CD4-positive, alpha-beta T cell (primary cell): ENCODE data around the gene GPR31. TPM values are rescaled to one million over a fixed set of nuclear protein-coding genes. Genes with fewer than 3 reads are reported as not detected.
A peak's percentile ranks its signal among the peaks of the same experiment; 100 is the strongest.

Experiments used
- ATAC-seq: fragments of 200-7000 bp; cut with Tn5 transposase; one replicate; pipeline ENCODE4 v1.10.0; 2022; ENCODE audit warnings: mild to moderate bottlenecking; ENCODE audit not compliant: poor library complexity
- CTCF ChIA-PET: fragments of 350-600 bp; sonication (Branson Sonifier 250); formaldehyde crosslinking; loops from one replicate; lab custom pipeline; 2021; ENCODE audit warnings: antibody characterized with exemption, inconsistent platforms; lab: Charles Lee
- POLR2A ChIA-PET: fragments of 350-600 bp; sonication (Branson Sonifier 250); formaldehyde crosslinking; loops from one replicate; lab custom pipeline; 2021; ENCODE audit warnings: antibody characterized with exemption, inconsistent platforms; lab: Charles Lee
- DNase-seq, 14 experiments: peaks; one replicate each; pipeline ENCODE4 v3.0.0-alpha.2; 2013 to 2020; ENCODE audit warnings: mixed read lengths in 2 of 14
- H3K27ac ChIP-seq, 2 donors: one replicate each; pipeline versions ENCODE4 v1.5.1 to v1.7.0; 2013; ENCODE audit warnings: low read length in 2 of 2, low read depth in 1 of 2, mild to moderate bottlenecking in 1 of 2
- H3K27me3 ChIP-seq, 2 experiments: 1 replicate in 1 of 2; 2 replicates in 1 of 2; pipeline versions ENCODE4 v1.6.1 to v1.7.0; 2013; ENCODE audit warnings: low read length in 2 of 2, control low read depth in 1 of 2, mild to moderate bottlenecking in 1 of 2, moderate library complexity in 1 of 2; ENCODE audit not compliant: insufficient read depth in 2 of 2, control insufficient read depth in 1 of 2
- H3K36me3 ChIP-seq: one replicate; pipeline ENCODE4 v1.6.1; 2013; ENCODE audit warnings: low read length, control low read depth; ENCODE audit not compliant: insufficient read depth
- H3K4me1 ChIP-seq: one replicate; pipeline ENCODE4 v1.6.1; 2013; ENCODE audit warnings: low read length, control low read depth; ENCODE audit not compliant: insufficient read depth
- H3K4me3 ChIP-seq: one replicate; pipeline ENCODE4 v1.5.1; 2013; ENCODE audit warnings: mild to moderate bottlenecking, low read length, moderate library complexity
- H3K9me3 ChIP-seq, 2 experiments: 1 replicate in 1 of 2; 2 replicates in 1 of 2; pipeline versions ENCODE4 v1.6.1 to v1.7.0; 2013; ENCODE audit warnings: low read length in 2 of 2, mild to moderate bottlenecking in 2 of 2, control low read depth in 1 of 2, moderate library complexity in 1 of 2; ENCODE audit not compliant: control insufficient read depth in 1 of 2, insufficient read depth in 1 of 2
- H3K27ac Mint-ChIP-seq: one replicate; pipeline ENCODE4 v1.8.0; 2020; ENCODE audit warnings: mixed read lengths
- H3K27me3 Mint-ChIP-seq: one replicate; pipeline ENCODE4 v1.8.0; 2021; ENCODE audit warnings: mixed read lengths
- H3K36me3 Mint-ChIP-seq: one replicate; pipeline ENCODE4 v1.8.0; 2021; ENCODE audit warnings: low read depth, mixed read lengths
- H3K4me1 Mint-ChIP-seq: one replicate; pipeline ENCODE4 v1.8.0; 2021; ENCODE audit warnings: low read depth, mixed read lengths
- H3K4me3 Mint-ChIP-seq: one replicate; pipeline ENCODE4 v1.8.0; 2020; ENCODE audit warnings: mild to moderate bottlenecking, mixed read lengths
- H3K9me3 Mint-ChIP-seq: one replicate; pipeline ENCODE4 v1.8.0; 2020; ENCODE audit warnings: mixed read lengths
- intact Hi-C, 2 experiments: fragments of 100-400 bp; cut with DNase I in 1 of 2; cut with micrococcal nuclease in 1 of 2; formaldehyde crosslinking; loops; one replicate each; pipeline versions ENCODE4 v1.15.1 to v1.9.0; 2023 to 2025; cut with DNase I, micrococcal nuclease
- total RNA-seq, 174 experiments: library from RNA in 2 of 174; stranded (reverse) in 2 of 174; gene quantifications; one replicate each; pipeline ENCODE4 v1.2.3 and lab custom pipeline; 2021 to 2026
- TF ChIP-seq, protein P1 (sequence below): fragments of 200-600 bp; IDR thresholded peaks from one replicate; pipeline ENCODE4 v1.8.0; 2022; ENCODE audit warnings: antibody characterized with exemption, mild to moderate bottlenecking

GPR31 gene
- total RNA-seq, 2 experiments from 2014 or later = not detected

DNA sequence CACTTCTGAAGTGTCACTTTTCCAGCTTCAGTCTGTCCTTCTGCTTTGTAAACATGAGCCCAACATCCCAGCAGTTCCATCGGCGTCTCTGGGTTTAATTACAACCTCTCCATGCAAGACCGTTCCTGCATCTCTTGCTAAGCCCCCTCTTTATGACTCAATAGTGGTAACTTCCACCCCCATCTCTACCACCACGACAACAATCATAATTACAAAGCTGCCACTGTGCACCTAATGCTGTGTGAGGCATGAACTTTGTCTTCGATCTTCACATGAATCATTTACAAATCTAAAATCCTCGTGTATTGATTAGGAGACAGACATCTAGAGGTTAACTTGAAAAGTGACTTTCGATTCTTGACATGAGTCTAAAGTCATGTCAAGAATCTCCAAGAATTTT is 39.8 kb downstream of the GPR31 start:
- DNase-seq (no peak), ATAC-seq (no peak)
- ChIA-PET POLR2A (interaction anchor here (2.3 kb wide), 1 partner anchor 62 kb away, joined by 6 read pairs; no protein-coding TSS in a partner anchor), CTCF (interaction anchor here (1.6 kb wide), 1 partner anchor 25 kb away, joined by 4 read pairs; no protein-coding TSS in a partner anchor)
- Mint-ChIP-seq H3K4me1 (peaks cover 77% of the 10 kb centered on the region), H3K27ac (peak overlapping the region; percentile 95), H3K36me3 (peaks cover 13% of the 10 kb centered on the region), H3K4me3 (peak overlapping the region; percentile 32), H3K9me3 (no peaks in the 10 kb centered on the region), H3K27me3 (no peaks in the 10 kb centered on the region)
- peaks cover 4% of the 10 kb centered on the region for H3K36me3 ChIP-seq
- H3K27me3 ChIP-seq = no peaks in the 10 kb centered on the region
- intact Hi-C loops = loop anchor here (5.0 kb wide), 2 partner anchors 76 to 166 kb away; no protein-coding TSS in a partner anchor
- no peaks in the 10 kb centered on the region for H3K9me3 ChIP-seq
- H3K27ac ChIP-seq = peak overlapping the region in 1 of 2 donors; percentile 73
- peaks cover 90% of the 10 kb centered on the region for H3K4me1 ChIP-seq
- no peak overlapping the region for H3K4me3 ChIP-seq
- TF ChIP-seq, protein P1, sequence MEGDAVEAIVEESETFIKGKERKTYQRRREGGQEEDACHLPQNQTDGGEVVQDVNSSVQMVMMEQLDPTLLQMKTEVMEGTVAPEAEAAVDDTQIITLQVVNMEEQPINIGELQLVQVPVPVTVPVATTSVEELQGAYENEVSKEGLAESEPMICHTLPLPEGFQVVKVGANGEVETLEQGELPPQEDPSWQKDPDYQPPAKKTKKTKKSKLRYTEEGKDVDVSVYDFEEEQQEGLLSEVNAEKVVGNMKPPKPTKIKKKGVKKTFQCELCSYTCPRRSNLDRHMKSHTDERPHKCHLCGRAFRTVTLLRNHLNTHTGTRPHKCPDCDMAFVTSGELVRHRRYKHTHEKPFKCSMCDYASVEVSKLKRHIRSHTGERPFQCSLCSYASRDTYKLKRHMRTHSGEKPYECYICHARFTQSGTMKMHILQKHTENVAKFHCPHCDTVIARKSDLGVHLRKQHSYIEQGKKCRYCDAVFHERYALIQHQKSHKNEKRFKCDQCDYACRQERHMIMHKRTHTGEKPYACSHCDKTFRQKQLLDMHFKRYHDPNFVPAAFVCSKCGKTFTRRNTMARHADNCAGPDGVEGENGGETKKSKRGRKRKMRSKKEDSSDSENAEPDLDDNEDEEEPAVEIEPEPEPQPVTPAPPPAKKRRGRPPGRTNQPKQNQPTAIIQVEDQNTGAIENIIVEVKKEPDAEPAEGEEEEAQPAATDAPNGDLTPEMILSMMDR = no peak

DNA sequence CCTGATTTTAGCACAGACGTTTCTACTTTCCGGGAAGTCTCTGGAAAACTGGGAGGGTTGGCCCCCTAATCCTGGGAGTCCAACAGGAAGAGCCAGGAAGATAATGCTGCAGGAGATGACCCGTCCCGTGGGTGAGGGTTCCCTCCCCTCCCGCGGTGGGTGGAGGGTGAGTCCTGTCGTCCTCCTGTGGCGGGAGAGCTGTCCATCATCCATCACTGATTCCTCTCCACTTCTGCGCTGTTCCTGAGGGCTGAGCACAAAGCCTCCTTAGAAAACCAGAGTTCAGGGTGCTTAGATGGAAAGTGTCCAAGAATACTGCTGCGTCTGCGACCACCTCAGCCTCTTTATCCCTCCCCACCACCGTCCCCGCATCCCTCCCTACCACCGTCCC is 40.9 kb downstream of the GPR31 start:
- Mint-ChIP-seq H3K27ac (no peak overlapping the region), H3K4me3 (no peak overlapping the region), H3K9me3 (no peaks in the 10 kb centered on the region), H3K27me3 (no peaks in the 10 kb centered on the region), H3K36me3 (peaks cover 13% of the 10 kb centered on the region), H3K4me1 (peaks cover 77% of the 10 kb centered on the region)
- ChIA-PET CTCF (no interaction called here), POLR2A (no interaction called here)
- Histone ChIP-seq H3K4me3 (no peak overlapping the region), H3K36me3 (peaks cover 4% of the 10 kb centered on the region), H3K4me1 (peaks cover 85% of the 10 kb centered on the region), H3K9me3 (no peaks in the 10 kb centered on the region), H3K27me3 (no peaks in the 10 kb centered on the region), H3K27ac (no peak overlapping the region)
- DNase-seq (no peak), ATAC-seq (no peak)
- intact Hi-C loops = loop anchor here (5.0 kb wide), 2 partner anchors 75 to 165 kb away; no protein-coding TSS in a partner anchor
- TF ChIP-seq, protein P1 = no peak

DNA sequence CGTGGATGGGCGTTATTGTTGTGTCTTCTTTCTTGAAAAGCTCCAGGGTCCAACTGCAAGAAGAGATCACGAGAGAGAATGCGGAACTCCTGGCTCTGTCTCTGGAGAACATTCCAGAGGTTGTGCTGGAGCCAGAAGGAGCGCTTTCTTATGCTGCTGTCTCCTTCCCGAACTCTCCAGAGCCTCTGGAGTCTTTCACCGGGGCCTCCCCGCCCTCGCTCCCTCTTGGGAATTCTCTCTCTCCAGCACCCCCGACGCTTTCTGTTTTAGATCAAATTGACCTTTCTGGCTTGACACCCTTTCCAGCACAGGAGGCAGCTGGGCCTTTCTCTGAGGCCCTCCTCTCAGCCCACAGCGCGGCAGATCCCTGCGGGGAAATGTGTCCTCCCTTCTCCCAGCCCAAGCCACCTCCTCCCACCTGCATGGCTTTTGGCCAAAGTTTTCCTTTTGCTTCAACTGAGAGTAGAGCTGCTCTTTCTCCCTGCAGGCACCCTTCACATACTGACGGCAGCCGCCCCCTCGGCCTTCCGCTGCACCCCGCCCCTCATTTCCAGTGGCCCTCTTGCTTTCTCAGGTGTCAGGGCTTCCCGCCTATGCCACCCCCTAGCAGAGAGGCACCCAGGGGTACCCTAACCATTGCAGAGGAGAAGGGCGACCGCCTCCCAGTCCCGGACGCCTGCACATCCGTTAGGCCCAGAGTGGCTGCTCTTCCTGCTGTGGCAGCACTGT is 41.5 kb downstream of the GPR31 start:
- Mint-ChIP-seq H3K27me3 (no peaks in the 10 kb centered on the region), H3K9me3 (no peaks in the 10 kb centered on the region), H3K27ac (peak overlapping the region; percentile 19), H3K36me3 (peaks cover 17% of the 10 kb centered on the region), H3K4me1 (peaks cover 77% of the 10 kb centered on the region), H3K4me3 (peak overlapping the region; percentile 43)
- TF ChIP-seq, protein P1 = no peak
- ChIA-PET CTCF (no interaction called here), POLR2A (no interaction called here)
- H3K4me3 ChIP-seq = no peak overlapping the region
- peaks cover 4% of the 10 kb centered on the region for H3K36me3 ChIP-seq
- intact Hi-C loops = loop anchor here (5.0 kb wide), 2 partner anchors 74 to 164 kb away; no protein-coding TSS in a partner anchor
- H3K9me3 ChIP-seq = no peaks in the 10 kb centered on the region
- peaks cover 79% of the 10 kb centered on the region for H3K4me1 ChIP-seq
- no peak overlapping the region for H3K27ac ChIP-seq
- no peaks in the 10 kb centered on the region for H3K27me3 ChIP-seq
- ATAC-seq (no peak), DNase-seq (no peak)
